Activated CD4-positive, alpha-beta T cell treated with anti-CD3 and anti-CD28 coated beads, Interleukin-2, Interleukin-6, amounts not matched to agents 100 ng/mL and 50 ng/mL, durations not matched to agents 16 hours and 8 hours (primary cell): ENCODE measurements around the gene SORCS3.

Experiments
- DNase-seq: peaks from one replicate; pipeline ENCODE4 v3.0.0-alpha.2; 2020

SORCS3 gene

GRCh38 chr10:104780165-104780564 lies 139.1 kb downstream of the SORCS3 start:
- DNase-seq, result no peak

GRCh38 chr10:104780946-104781595 lies 140.0 kb downstream of the SORCS3 start:
- DNase-seq, result no peak

GRCh38 chr10:104784452-104784851 lies 143.4 kb downstream of the SORCS3 start:
- no peak for DNase-seq

- DNase-seq, result no peak
Observed at GRCh38 chr10:104791471-104791870, 150.4 kb downstream of the SORCS3 start.

GRCh38 chr10:104795411-104795810 lies 154.3 kb downstream of the SORCS3 start:
- no peak for DNase-seq

GRCh38 chr10:104796823-104797222 lies 155.7 kb downstream of the SORCS3 start:
- DNase-seq, result no peak

GRCh38 chr10:104802941-104803340 lies 161.9 kb downstream of the SORCS3 start:
- DNase-seq, result no peak

- DNase-seq, result no peak
Observed at GRCh38 chr10:104804880-104805279, 163.8 kb downstream of the SORCS3 start.

- DNase-seq, result no peak
Observed at GRCh38 chr10:104806801-104807200, 165.7 kb downstream of the SORCS3 start.

- no peak for DNase-seq
Observed at GRCh38 chr10:104807581-104808310, 166.7 kb downstream of the SORCS3 start.

- no peak for DNase-seq
Observed at GRCh38 chr10:104809288-104810090, 168.4 kb downstream of the SORCS3 start.

GRCh38 chr10:104811166-104811565 lies 170.1 kb downstream of the SORCS3 start:
- DNase-seq, result no peak

GRCh38 chr10:104816501-104816900 lies 175.4 kb downstream of the SORCS3 start:
- DNase-seq, result no peak

GRCh38 chr10:104819731-104820130 lies 178.6 kb downstream of the SORCS3 start:
- DNase-seq, result no peak

- DNase-seq, result no peak
Observed at GRCh38 chr10:104822088-104822487, 181.0 kb downstream of the SORCS3 start.

GRCh38 chr10:104824380-104825006 lies 183.4 kb downstream of the SORCS3 start:
- DNase-seq, result peak; percentile 5

- DNase-seq, result no peak
Observed at GRCh38 chr10:104831272-104831671, 190.2 kb downstream of the SORCS3 start.

GRCh38 chr10:104834580-104834979 lies 193.5 kb downstream of the SORCS3 start:
- no peak for DNase-seq

GRCh38 chr10:104835422-104835821 lies 194.3 kb downstream of the SORCS3 start:
- DNase-seq, result no peak

- no peak for DNase-seq
Observed at GRCh38 chr10:104842704-104843103, 201.6 kb downstream of the SORCS3 start.

GRCh38 chr10:104844073-104844472 lies 203.0 kb downstream of the SORCS3 start:
- DNase-seq, result no peak

GRCh38 chr10:104850023-104850422 lies 208.9 kb downstream of the SORCS3 start:
- no peak for DNase-seq

GRCh38 chr10:104867966-104868598 lies 227.0 kb downstream of the SORCS3 start:
- no peak for DNase-seq
